H1 (cell line): ENCODE measurements around the gene RESF1.

Source experiments
- POLR2A ChIP-seq, 2 experiments: IDR thresholded peaks; 1 replicate in 1 of 2; 2 replicates in 1 of 2; pipeline ENCODE4 v1.6.1; 2011; ENCODE audit warnings: low read depth in 2 of 2, low read length in 2 of 2, mild to moderate bottlenecking in 2 of 2; ENCODE audit errors: control extremely low read depth in 1 of 2
- TF ChIP-seq, protein P1 (sequence below), 3 experiments: IDR thresholded peaks; 1 replicate in 2 of 3; 2 replicates in 1 of 3; pipeline versions ENCODE4 v1.5.1 to v1.6.1; 2011; ENCODE audit warnings: low read length in 3 of 3, mild to moderate bottlenecking in 3 of 3, inconsistent platforms in 2 of 3, low read depth in 1 of 3, moderate library complexity in 1 of 3; ENCODE audit not compliant: insufficient read depth in 1 of 3; ENCODE audit errors: control extremely low read depth in 1 of 3

DNA sequence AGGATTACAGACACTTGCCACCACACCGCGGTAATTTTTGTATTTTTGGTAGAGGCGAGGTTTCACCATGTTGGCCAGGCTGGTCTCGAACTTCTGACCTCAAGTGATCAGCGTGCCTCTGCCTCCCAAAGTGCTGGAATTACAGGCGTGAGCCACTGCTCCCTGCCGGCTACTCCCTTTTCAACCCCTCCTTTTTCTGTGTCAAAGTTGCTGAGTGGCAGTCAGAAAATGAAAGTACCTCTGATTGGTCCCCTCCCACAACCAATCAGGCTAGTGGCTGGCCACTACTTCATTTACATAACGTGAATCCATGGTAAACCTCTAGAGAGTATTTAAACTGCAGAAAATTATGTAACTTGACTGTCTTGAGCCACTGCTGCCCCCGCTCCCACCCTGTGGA is 5.9 kb downstream of the RESF1 start:
- TF ChIP-seq, protein P1, sequence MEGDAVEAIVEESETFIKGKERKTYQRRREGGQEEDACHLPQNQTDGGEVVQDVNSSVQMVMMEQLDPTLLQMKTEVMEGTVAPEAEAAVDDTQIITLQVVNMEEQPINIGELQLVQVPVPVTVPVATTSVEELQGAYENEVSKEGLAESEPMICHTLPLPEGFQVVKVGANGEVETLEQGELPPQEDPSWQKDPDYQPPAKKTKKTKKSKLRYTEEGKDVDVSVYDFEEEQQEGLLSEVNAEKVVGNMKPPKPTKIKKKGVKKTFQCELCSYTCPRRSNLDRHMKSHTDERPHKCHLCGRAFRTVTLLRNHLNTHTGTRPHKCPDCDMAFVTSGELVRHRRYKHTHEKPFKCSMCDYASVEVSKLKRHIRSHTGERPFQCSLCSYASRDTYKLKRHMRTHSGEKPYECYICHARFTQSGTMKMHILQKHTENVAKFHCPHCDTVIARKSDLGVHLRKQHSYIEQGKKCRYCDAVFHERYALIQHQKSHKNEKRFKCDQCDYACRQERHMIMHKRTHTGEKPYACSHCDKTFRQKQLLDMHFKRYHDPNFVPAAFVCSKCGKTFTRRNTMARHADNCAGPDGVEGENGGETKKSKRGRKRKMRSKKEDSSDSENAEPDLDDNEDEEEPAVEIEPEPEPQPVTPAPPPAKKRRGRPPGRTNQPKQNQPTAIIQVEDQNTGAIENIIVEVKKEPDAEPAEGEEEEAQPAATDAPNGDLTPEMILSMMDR (IDR thresholded peaks at IDR 0.05; ENCODE audit: control extremely low read depth in 1 of 3, insufficient read depth in 1 of 3, low read depth in 1 of 3, low read length in 3 of 3) = no peak
- no peak for TF ChIP-seq POLR2A (IDR thresholded peaks at IDR 0.05; ENCODE audit: control extremely low read depth in 1 of 2, low read depth in 2 of 2, low read length in 2 of 2)
